ENCODE data around the gene STAG1. TPM values are rescaled to one million over a fixed set of nuclear protein-coding genes. Genes with fewer than 3 reads are reported as not detected.
"Not testable (repeated sequence)": the region's sequence is repeated elsewhere in the genome, so short reads cannot be mapped to it uniquely, and the experiment has no call there.

Gene STAG1
- total and polyA plus RNA-seq, 8 donors: 29.6 to 52.7 (median 44.1) TPM

GRCh38 chr3:136772709-136773108 is 20.5 kb upstream of the STAG1 start:
- Histone ChIP-seq H3K4me3 (no peak overlapping the region), H3K36me3 (no peaks in the 10 kb centered on the region), H3K27me3 (no peaks in the 10 kb centered on the region), H3K27ac (no peak overlapping the region), H3K9me3 (no peaks in the 10 kb centered on the region), H3K4me1 (no peaks in the 10 kb centered on the region)
- no peak for TF ChIP-seq CTCF (IDR thresholded peaks at IDR 0.05)
- DNase-seq (no peak), ATAC-seq (no peak)
- intact Hi-C loops (cut with DNase I): no loop called here

- Histone ChIP-seq H3K4me1 (peaks cover 5 to 17% of the 10 kb centered on the region in 2 donors), H3K9me3 (peaks cover 0 to 13% of the 10 kb centered on the region in 2 donors), H3K27ac (peak overlapping the region in 1 of 2 donors; percentile 75)
- H3K4me3 ChIP-seq, H3K36me3 ChIP-seq, H3K27me3 ChIP-seq: not testable (repeated sequence)
- intact Hi-C loops (cut with DNase I): loop anchor here in 1 of 2 donors (5.0 kb wide), 1 partner anchor 254 kb away; no protein-coding TSS in a partner anchor
- DNase-seq (peak in 2 of 4 donors; percentile 67 to 82), ATAC-seq (peak; percentile 79)
- TF ChIP-seq CTCF (IDR thresholded peaks at IDR 0.05): peak in 1 of 2 donors; percentile 61
These were observed 6.3 kb upstream of the STAG1 start for GRCh38 chr3:136758160-136759102.

GRCh38 chr3:136755192-136755591 is 3.0 kb upstream of the STAG1 start:
- Histone ChIP-seq H3K4me3 (no peak overlapping the region), H3K9me3 (no peaks in the 10 kb centered on the region), H3K36me3 (no peaks in the 10 kb centered on the region), H3K27me3 (no peaks in the 10 kb centered on the region), H3K27ac (no peak overlapping the region), H3K4me1 (peaks cover 14 to 33% of the 10 kb centered on the region in 2 donors)
- DNase-seq: no peak
- no peak for ATAC-seq
- no peak for TF ChIP-seq CTCF (IDR thresholded peaks at IDR 0.05)
- intact Hi-C loops (cut with DNase I): loop anchor here in 1 of 2 donors (5.0 kb wide), 1 partner anchor 257 kb away; no protein-coding TSS in a partner anchor

GRCh38 chr3:136753326-136753939 is 1.3 kb upstream of the STAG1 start:
- intact Hi-C loops (cut with DNase I): loop anchor here in 1 of 2 donors (5.0 kb wide), 2 partner anchors 206 to 676 kb away; no protein-coding TSS in a partner anchor
- ATAC-seq (no peak), DNase-seq (no peak)
- no peaks in the 10 kb centered on the region for H3K36me3 ChIP-seq
- peak overlapping the region; percentile 50 to 51 for H3K4me3 ChIP-seq
- peak overlapping the region; percentile 92 to 100 for H3K27ac ChIP-seq
- peaks cover 24 to 47% of the 10 kb centered on the region in 2 donors for H3K4me1 ChIP-seq
- TF ChIP-seq CTCF (IDR thresholded peaks at IDR 0.05): no peak
- H3K9me3 ChIP-seq: no peaks in the 10 kb centered on the region
- H3K27me3 ChIP-seq: no peaks in the 10 kb centered on the region
